Uterus (tissue), 4 donors: Measurements from ENCODE around the gene GAL3ST1. TPM values are rescaled to one million over a fixed set of nuclear protein-coding genes. Genes with fewer than 3 reads are reported as not detected.

ENCODE experiments used
- DNase-seq, 2 donors: peaks; one replicate each; pipeline ENCODE4 v3.0.0-alpha.2; 2019 to 2020
- H3K27ac ChIP-seq, 2 donors: fragments of 200-600 bp; sonication (generic); 1 replicate in 1 of 2; 2 replicates in 1 of 2; pipeline ENCODE4 v1.5.1; 2016 to 2018
- H3K27me3 ChIP-seq, 2 donors: fragments of 200-600 bp; sonication (generic); one replicate each; pipeline ENCODE4 v1.5.1; 2018 to 2019; ENCODE audit warnings: control low read depth in 1 of 2
- H3K36me3 ChIP-seq, 2 donors: fragments of 200-600 bp; sonication (generic); one replicate each; pipeline ENCODE4 v1.5.1; 2019; ENCODE audit warnings: control low read depth in 1 of 2
- H3K4me1 ChIP-seq, 2 donors: fragments of 200-600 bp; sonication (generic); one replicate each; pipeline ENCODE4 v1.5.1; 2018 to 2019; ENCODE audit warnings: control low read depth in 1 of 2
- H3K4me3 ChIP-seq, 2 donors: fragments of 200-600 bp; sonication (generic); 1 replicate in 1 of 2; 2 replicates in 1 of 2; pipeline ENCODE4 v1.5.1; 2018 to 2019; ENCODE audit warnings: mild to moderate bottlenecking in 1 of 2
- H3K9me3 ChIP-seq, 2 donors: fragments of 200-600 bp; sonication (generic); one replicate each; pipeline ENCODE4 v1.5.1; 2019; ENCODE audit warnings: control low read depth in 1 of 2
- CTCF ChIP-seq, 4 experiments: fragments of 200-600 bp in 2 of 4; fragments of 450-650 bp in 2 of 4; sonication (generic) in 2 of 4; IDR thresholded peaks; one replicate each; pipeline ENCODE4 v1.5.1; 2016 to 2019; ENCODE audit warnings: antibody characterized with exemption in 4 of 4, mild to moderate bottlenecking in 2 of 4, moderate library complexity in 1 of 4
- POLR2A ChIP-seq, 2 donors: fragments of 450-650 bp; IDR thresholded peaks; one replicate each; pipeline ENCODE4 v1.6.1; 2016; ENCODE audit warnings: antibody characterized with exemption in 2 of 2, mild to moderate bottlenecking in 1 of 2, moderate library complexity in 1 of 2
- intact Hi-C: fragments of 100-400 bp; cut with DNase I; formaldehyde crosslinking; loops from one replicate; pipeline ENCODE4 v1.15.1; 2023; ENCODE audit warnings: low total_unique reads
- total RNA-seq, 4 donors: library from RNA; depleted of rRNA in 3 of 4; stranded (reverse); fragments of >200 nt in 3 of 4; gene quantifications; one replicate each; pipeline versions ENCODE4 v1.1.0 to v1.2.4, GENCODE V29; 2014 to 2023
- donor health status: DM: yes; HTN: yes; CAD: no.

Gene GAL3ST1
- total RNA-seq, 4 donors from 2014 or later: 0.26 to 6.6 (median 1.2) TPM; not detected in 1

- Histone ChIP-seq H3K9me3 (no peaks in the 10 kb centered on the region), H3K4me1 (no peaks in the 10 kb centered on the region), H3K27ac (no peak overlapping the region), H3K4me3 (no peak overlapping the region), H3K36me3 (no peaks in the 10 kb centered on the region), H3K27me3 (no peaks in the 10 kb centered on the region)
- no peak for DNase-seq
- TF ChIP-seq CTCF (IDR thresholded peaks at IDR 0.05) (no peak), POLR2A (IDR thresholded peaks at IDR 0.05) (no peak)
- intact Hi-C loops: no loop called here
Observed at GRCh38 chr22:30506507-30506968, 67.9 kb downstream of the GAL3ST1 start.

Other genes with a start within 250 kb of the GAL3ST1 start
- gene TBC1D10A, start 247.7 kb downstream of the GAL3ST1 start, total RNA-seq: 10 to 100 TPM in 2 of 4 donors, 1 to 10 TPM in 2; 2.8 to 33.6 (median 10.0) TPM
- gene SF3A1, start 217.8 kb downstream of the GAL3ST1 start, total RNA-seq: 100 to 1,000 TPM in 1 of 4 donors, 10 to 100 TPM in 3; 19.5 to 185 (median 40.2) TPM
- gene CCDC157, start 217.7 kb downstream of the GAL3ST1 start, total RNA-seq: 1 to 10 TPM in 3 of 4 donors, not detected in 1; 2.9 to 6.8 (median 4.6) TPM
- gene RNF215, start 187.3 kb downstream of the GAL3ST1 start, total RNA-seq: 10 to 100 TPM in 3 of 4 donors, 1 to 10 TPM in 1; 8.2 to 25.9 (median 18.9) TPM
- 10 to 100 TPM in 2 of 4 donors, 1 to 10 TPM in 1, not detected in 1; 7.8 to 45.9 (median 23.1) TPM for gene SEC14L2, start 177.6 kb downstream of the GAL3ST1 start, total RNA-seq
- 1 to 10 TPM in 3 of 4 donors, not detected in 1; 1.2 to 5.5 (median 3.2) TPM for gene MTFP1, start 148.9 kb downstream of the GAL3ST1 start, total RNA-seq
- gene SEC14L3, start 102.6 kb downstream of the GAL3ST1 start, total RNA-seq: not detected
- under 1 TPM in 1 of 4 donors, not detected in 3; 0.41 TPM for gene SEC14L4, start 69.0 kb downstream of the GAL3ST1 start, total RNA-seq
- gene SEC14L6, start 27.9 kb downstream of the GAL3ST1 start, total RNA-seq: 1 to 10 TPM in 2 of 4 donors, under 1 TPM in 1, not detected in 1; under 0.01 to 4.8 (median 4.0) TPM
- 10 to 100 TPM; 13.5 to 67.5 (median 44.9) TPM for gene PES1, start 17.2 kb upstream of the GAL3ST1 start, total RNA-seq
- 10 to 100 TPM; 21.8 to 44.5 (median 30.3) TPM for gene TCN2, start 32.5 kb upstream of the GAL3ST1 start, total RNA-seq
- gene SLC35E4, start 61.1 kb upstream of the GAL3ST1 start, total RNA-seq: 10 to 100 TPM in 1 of 4 donors, 1 to 10 TPM in 1, under 1 TPM in 2; 0.29 to 11.7 (median 3.0) TPM
- gene DUSP18, start 93.2 kb upstream of the GAL3ST1 start, total RNA-seq: 10 to 100 TPM in 1 of 4 donors, 1 to 10 TPM in 2, under 1 TPM in 1; 0.88 to 10.6 (median 9.8) TPM
- gene OSBP2, start 120.2 kb upstream of the GAL3ST1 start, total RNA-seq: 1 to 10 TPM in 3 of 4 donors, not detected in 1; 3.3 to 7.7 (median 4.6) TPM